Activated CD4-positive, CD25-positive, alpha-beta regulatory T cell treated with anti-CD3 and anti-CD28 coated beads, Interleukin-2, amount 50 U/mL, for 24 hours (primary cell): ENCODE results near the gene ADGRV1.
"Not testable (repeated sequence)": the region's sequence is repeated elsewhere in the genome, so short reads cannot be mapped to it uniquely, and the experiment has no call there.

ENCODE experiments used
- ATAC-seq, 2 donors: fragments of 150-1000 bp; cut with Tn5 transposase; one replicate each; pipeline ENCODE4 v1.10.0; 2021; ENCODE audit warnings: mild to moderate bottlenecking in 1 of 2, moderate library complexity in 1 of 2

The ADGRV1 gene

DNA sequence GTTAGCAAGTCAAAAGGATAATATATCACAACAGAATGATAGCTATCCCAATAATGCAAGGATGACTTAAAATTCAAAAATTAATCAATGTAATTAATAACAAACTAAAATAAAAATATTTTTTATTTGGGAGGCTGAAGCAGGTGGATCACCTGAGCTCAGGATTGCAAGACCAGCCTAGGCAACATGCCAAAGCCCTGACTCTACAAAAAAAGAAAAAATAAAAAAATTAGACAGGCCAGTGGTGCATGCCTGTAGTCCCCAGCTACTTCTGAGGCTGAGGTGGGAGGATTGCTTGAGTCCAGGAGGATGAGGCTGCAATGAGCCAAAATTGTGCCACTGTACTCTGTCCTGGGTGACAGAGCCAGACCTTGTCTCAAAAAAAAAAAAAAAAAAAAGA is 399.3 kb downstream of the ADGRV1 start:
- no peak for ATAC-seq

DNA sequence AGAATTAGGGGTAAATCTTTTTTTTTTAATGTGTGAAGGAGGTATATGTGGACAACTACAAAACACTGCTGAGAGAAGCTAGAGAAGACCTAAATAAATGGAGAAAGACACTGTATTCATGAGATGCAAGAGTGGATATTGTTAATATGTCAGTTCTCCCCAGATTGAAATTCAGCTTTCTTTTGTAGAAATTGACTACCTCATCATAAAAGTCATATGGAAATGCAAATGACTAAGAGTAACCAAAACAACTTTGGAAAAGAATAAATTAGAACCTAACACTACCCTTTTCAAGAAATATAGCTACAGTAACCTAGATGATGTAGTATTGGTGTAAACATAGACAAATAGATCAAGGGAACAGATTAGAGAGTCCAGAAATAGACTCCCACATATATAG is 400.7 kb downstream of the ADGRV1 start:
- ATAC-seq: no peak

DNA sequence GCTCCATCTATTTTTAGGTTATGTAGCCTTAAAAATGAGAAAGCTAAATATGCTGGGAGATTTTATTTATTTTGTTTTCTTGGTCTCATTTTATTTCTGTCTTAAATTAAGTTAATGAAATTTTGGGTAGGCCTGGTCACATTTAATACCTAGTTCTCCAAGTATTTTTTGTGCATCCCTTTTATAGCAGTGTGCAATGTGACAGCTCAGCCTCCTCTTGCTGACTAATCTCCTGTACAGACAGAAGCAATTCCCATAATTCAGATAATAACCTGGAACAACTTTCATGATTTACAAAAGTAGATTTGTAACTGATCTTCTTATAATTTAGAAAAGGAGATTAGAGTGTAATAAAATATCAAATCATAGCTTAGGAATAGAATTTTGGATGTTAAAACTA is 403.9 kb downstream of the ADGRV1 start:
- no peak for ATAC-seq

DNA sequence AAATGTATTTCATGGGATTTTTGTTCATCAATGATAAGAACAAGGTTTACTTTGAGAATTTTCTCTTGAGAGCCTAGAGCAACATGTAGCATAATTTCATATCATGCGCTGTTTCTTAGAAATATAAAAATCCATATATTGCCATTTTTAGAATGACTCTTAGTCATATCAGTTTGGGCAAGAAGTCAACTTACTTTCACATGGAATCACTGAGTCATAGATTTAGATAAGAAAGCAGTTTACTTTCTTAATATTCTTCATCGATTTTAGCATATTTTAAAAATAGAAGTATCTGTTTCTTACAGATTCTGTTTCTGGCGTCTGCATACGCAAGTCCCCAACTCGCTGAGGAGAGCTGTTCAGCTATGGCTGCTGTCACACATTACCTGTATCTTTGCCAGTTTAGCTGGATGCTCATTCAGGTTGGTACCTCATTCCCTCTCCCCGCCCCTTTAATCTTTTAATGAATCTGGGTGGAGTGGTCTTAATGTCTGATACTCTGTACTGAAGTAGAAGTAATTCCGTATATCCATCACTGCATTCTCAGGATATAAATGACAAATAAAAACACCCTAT is 406.6 kb downstream of the ADGRV1 start:
- ATAC-seq: no peak

DNA sequence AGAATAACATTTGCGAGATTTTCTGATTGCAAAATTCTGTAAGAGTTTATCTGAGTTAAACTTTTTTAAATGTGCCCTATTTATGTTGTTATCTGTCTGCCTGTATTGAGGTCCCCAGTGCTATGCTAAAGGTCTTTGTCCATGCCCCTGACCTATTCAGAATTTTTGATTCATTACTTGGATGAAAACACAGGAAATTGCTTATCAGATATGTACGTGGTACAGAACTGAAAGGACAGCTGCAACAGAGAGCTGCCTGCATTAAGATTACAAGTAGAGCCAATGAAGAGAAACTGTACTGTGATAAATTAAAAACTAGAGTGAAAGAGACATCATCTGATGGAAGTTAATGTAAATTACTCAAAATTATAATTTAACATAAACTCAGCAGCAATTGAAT is 408.8 kb downstream of the ADGRV1 start:
- no peak for ATAC-seq

DNA sequence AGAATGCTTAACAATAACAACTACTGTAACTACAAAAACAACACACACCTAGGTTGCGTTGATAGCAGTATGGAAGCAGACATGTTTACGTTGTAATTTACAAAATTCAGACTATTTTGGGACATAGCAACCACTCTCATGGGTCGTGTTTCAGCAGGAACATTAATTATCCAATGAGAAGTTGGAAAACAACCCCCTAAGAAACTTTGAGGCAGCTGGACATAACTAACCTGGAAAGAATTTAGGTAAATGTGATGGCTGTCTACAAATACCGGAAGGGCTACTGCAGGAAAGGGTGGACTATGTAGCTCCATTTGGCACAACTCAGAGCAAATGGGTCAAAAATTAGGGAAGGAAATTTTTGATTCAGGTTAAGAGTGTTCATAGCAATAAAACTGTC is 409.3 kb downstream of the ADGRV1 start:
- no peak for ATAC-seq

DNA sequence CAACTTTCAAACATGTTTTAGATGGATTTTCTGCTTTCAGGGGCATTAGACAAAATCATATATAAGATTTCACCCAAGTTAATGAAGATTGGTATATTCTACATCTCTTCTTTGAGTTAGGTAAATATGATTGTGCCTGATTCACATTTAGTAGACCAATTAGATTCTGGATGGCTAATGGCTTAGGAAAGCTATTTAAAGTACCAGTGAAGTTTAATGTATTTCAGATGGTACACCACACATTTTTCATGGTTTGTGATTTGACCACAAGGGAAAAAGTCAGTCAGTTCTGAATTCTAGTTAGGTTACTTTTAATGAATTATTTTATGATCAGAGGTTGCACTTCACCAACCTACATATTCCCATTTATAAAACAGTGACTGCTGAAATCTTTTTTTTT is 409.7 kb downstream of the ADGRV1 start:
- ATAC-seq: no peak

DNA sequence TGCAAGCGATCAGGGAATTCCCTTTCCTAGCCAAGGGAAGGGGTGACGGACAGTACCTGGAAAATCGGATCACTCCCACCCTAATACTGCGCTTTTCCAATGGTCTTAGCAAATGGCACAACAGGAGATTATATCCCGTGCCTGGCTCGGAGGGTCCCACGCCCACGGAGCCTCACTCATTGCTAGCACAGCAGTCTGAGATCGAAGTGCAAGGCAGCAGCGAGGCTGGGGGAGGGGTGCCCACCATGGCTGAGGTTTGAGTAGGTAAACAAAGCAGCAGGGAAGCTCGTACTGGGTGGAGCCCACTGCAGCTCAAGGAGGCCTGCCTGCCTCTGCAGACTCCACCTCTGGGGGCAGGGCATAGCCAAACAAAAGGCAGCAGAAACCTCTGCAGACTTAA is 411.3 kb downstream of the ADGRV1 start:
- ATAC-seq: not testable (repeated sequence)

DNA sequence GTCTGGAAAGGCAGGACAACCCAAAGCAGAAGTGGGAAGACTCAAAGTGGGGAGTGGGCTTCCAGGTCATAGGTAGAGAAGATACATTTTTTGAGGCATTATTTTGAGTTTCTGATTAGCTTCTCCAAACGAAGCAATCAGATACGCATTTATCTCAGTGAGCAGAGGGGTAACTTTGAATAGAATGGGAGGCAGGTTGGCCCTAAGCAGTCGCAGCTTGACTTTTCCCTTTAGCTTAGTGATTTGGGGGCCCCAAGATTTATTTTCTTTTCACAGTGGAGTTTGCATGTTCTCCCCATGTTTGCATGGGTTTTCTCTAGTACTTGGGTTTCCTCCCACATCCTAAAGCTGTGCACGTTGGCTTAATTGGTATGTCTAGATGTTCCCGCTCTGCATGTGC is 422.6 kb downstream of the ADGRV1 start:
- no peak for ATAC-seq

DNA sequence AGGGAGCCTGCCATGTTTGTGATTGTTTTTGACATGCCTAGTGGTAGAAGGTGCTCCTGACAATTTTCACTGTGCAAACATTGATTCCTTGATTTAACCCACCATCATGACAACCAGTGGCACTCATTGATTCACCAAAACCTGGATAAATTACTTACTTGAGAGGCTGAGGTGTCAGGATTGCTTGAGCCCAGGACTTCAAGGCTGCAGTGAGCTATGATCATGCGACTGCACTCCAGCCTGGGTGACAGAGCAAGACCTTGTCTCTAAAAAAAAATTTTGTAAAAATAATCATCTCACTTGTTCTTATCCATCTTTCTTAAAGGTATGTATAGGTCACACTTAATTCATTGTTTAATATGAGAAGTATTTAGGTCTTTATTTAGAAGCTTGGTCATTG is 423.2 kb downstream of the ADGRV1 start:
- peak in 1 of 2 donors; percentile 17 for ATAC-seq

DNA sequence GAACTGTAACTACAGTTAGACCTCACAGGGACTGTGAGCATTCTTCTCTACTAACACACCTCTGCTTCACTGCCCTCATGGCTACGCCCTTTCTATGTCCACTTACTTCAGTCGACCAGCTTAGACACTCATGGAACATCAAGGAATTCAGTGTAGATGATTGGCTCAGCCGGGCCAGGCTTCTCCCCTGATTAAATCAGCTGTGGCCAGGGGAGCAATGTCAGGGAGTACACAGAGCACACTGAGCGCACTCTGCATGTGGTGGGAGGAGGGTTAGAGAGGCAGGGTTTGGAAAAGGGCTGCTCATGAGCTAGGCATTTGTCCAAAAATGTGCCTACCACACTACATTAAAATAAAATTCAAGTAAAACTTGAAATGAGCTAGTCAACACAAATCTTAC is 424.0 kb downstream of the ADGRV1 start:
- ATAC-seq: no peak

DNA sequence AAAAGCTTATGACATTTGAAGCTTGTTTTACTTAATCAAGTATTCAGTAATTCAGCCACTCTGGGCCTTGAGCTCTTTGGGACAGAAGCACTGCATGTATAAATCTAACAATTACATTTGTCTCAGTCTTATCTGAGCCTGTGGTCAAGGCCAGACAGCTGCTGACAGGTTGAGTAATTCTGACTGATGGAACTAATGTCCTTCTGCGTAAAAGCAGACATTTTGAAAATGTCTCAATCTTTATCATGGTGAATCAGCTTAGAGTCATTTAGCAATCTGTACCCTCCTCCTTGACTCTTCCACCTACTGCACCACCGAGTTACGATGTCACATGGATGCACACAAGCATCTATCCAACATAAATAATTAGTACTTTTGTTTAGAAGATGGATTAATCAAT is 424.6 kb downstream of the ADGRV1 start:
- no peak for ATAC-seq

DNA sequence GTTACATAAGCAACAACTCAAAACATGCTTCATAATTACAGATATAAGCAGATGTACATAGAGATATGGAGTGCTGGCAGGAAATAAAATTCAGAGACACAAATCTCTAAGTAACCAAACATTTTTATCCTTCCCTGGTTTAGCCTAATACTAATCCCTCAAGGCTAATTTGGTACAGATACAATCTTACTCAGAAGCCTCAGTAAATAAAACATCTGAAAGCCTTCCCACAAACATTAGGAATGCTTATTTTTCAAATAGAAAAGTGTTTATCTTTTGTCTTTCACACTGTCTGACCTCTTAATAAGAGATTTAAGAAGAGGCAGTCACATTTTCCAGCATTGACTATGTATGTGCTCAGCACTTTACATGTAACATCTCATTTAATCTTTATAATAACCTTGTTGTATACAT is 425.1 kb downstream of the ADGRV1 start:
- no peak for ATAC-seq

DNA sequence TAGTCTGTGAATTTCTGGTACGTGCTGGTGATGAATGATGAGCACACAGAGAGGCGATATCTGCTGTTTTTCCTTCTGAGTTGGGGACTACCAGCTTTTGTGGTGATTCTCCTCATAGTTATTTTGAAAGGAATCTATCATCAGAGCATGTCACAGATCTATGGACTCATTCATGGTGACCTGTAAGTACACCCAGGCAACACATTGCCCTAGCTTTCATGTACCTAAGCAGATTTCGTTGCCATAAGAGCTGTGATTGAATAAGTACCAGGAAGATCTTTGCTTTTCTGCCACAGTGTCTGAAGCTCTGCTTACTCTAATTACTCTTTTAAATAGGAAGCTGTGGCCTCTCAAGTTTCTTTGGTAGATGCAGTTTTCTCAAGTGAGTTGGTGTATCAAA is 426.7 kb downstream of the ADGRV1 start:
- ATAC-seq: no peak

DNA sequence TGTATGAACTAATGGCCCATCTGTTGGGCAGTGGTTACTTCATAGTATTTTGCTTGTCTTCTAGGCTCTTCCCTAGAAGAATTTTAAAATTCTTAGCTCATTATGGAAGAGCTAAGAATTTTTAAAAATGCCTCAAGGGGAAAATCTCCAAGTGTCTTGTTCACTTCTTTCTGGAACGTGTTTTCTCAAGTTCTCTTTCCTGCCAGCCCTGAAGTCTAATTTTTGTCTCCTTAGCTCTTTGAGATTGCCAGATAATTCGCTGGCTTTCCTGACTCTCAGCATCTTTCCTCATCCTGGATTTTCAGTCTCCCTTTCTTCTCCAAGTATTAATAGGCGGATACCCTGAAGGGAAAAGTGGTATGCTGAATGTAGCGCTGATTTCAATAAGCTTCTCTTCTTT is 429.1 kb downstream of the ADGRV1 start:
- ATAC-seq: no peak

DNA sequence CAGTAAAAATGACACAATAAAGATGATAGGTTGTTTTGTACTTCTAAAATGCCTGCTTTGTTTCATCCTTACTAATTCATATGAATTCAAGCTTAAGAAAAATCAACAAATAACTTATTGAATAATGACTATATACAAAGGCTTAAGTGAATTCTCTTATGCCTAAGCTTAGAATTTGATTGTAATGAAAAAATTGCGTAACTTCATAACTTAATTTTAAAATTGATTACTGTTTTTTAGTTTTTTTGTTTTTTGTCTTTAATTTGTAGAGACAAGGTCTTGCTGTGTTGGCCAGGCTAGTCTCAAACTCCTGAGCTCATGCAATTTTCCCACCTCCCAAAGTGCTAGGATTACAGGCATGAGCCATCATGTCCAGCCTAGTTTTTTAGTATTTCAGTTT is 432.6 kb downstream of the ADGRV1 start:
- ATAC-seq: no peak

DNA sequence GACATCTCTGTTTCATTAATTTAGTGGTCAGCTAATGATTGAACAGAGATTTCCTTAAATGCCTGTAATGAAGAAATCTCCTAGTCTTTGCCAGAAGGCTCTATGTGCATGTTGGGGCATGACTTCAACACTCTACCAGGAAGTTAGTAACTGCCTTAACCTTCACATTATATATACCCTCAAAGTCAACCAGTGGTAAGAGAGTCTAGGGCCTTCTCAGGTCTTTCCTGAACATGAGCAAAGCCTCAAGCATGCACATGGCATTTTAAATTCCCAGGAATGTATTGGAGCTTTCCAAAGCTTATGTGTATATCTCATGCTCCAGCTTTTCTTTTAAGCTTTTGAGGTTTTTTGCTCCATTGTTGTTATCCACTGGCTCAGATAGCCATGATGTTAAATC is 436.2 kb downstream of the ADGRV1 start:
- no peak for ATAC-seq

DNA sequence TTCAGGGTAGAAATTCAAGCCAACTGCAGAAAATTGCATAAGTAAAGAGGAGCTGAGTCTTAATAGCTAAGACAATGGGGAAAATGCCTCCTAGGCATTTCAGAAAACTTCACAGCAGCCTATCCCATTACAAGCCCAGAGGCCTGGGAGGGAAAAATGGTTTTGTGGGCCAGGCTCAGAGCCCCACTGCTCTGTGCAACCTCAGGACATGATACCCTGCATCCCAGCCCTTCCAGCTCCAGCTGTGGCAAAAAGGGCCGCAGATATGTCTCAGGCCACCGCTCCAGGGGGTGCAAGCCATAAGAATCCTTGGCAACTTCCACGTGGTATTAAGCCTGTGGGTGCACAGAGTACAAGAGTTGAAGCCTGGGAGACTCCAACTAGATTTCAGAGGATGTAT is 437.5 kb downstream of the ADGRV1 start:
- ATAC-seq: no peak

DNA sequence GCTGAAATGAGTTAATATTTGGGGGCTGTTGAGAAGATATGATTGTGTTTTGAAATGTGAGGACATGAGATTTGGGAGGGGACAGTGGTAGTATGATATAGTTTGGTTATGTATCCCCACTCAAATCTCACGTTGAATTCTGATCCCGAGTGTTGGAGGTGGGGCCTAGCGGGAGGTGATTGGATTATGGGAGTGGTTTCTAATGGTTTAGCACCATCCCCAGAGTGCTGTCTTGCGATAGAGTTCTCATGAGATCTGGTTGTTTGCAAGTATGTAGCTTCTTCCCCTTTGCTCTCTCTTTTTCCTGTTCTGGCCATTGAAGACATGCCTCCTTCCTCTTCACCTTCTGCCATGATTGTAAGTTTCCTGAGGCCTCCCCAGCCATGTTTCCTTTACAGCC is 438.5 kb downstream of the ADGRV1 start:
- no peak for ATAC-seq

DNA sequence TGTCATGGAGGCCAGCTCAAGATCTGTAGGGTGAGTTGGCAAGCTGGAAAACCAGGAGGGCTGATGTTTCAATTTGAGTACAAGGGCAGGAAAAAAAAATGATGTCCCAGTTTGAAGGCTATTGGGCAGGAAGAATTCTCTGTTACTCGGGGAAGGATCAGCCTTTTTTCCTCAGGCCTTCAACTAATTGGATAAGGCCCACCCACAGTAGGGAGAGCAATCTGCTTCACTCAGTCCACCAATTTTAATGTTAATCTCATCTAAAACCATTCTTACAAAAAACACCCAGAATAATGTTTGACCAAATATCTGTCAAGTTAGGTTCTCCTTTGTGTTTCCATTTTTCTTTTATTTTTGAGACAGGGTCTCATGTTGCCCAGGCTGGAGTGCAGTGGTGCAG is 442.1 kb downstream of the ADGRV1 start:
- no peak for ATAC-seq

DNA sequence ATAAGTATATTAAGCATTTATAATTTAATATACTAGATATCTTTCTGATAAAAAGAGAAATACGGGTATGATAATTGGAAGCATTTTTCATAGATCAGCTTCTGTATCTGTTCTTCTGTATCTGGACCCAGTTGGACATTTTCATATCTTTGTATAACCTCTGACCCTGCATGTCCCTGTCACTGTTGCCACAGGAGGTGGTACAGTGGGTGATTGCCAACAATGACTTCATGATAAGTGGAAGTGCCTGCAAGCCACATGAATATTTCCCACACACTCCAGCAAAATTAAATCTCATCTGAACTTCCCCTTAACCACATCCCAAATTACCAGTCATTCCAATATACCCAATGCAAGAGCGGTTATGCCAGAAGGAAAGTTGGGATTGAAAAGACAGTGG is 448.1 kb downstream of the ADGRV1 start:
- ATAC-seq: no peak

DNA sequence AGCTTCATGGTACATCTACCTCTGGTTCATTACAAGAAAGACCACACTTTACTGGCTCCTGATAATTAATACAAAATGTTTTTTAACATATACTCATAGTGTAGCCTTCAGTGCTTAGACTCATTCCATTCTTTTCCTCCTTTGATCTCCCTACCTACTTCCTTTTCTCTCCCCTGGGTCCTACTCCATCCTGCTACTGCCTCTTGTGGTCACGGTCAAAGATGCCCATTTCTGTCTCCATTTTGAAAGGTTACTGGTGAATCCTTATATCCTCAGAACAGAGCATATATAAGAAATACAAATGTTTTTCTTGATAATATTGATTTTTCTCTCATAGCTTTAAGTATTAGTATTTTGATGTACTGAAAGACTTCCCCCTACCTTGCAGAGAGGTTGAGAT is 448.7 kb downstream of the ADGRV1 start:
- ATAC-seq: no peak

DNA sequence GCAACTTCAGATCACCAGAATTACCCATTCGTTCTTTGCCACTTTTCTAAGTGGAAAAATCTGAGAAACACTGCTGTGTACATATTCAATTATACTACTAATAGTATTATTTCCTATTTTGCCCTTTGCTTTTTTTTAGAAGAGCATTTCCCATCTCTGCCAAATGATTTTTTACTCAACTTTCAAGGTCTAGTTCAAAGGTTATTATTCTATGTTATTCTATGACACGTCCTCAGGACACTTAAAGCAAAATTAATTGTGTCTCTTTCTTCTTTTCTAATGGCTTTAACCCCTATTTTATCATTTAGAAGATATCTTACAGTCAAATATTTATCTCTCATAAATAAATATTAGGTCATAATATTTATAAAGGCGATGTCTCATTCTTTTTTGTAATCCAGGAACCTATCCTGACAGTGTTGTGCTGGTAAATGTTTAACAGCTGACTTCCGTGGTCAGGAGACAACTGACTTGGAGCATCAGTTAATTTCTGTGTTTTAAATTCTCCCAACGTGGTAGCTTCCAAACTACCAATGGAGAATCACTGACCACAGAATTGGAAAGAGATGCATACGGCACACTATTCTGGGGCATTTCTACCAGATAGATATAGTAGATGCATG is 449.3 kb downstream of the ADGRV1 start:
- no peak for ATAC-seq

DNA sequence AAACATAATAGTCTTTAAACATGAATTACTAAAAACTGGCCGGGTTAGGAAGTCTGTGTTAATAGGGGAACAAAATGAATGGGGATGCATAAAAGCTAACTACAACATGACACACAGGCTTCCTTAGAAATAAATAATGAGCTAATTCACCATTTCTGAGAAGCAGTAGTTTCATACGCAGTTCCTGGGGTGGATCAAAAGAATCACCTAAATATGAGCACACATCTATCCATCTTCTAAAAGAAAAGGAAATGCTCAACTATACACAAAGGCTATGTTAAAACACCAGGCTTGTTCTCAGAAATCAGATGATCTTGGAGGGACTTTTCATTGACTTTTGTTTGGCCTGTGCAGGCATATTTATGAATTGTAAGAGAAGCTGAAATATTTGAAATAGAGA is 451.5 kb downstream of the ADGRV1 start:
- no peak for ATAC-seq

DNA sequence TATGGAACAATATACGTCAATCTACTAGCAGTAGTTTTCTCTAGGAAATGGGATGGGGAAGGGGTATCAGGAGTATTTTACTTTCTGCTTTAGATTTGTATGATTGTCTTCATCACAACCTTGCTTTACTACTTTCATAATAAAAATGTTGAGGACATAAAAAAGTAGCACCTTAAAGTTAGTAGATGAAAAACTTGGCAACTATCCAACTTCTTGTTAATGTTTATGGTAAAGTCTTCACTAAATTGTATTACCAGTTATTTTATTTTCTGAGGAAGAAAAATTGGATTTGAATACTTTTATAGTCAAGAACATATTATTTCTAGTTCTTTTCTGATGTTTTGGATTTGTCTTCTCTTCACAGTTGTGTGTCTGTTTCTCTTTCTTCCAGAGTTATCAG is 452.4 kb downstream of the ADGRV1 start:
- no peak for ATAC-seq
